LNCaP clone FGC (cell line): ENCODE measurements around the gene B4GALT6.

ENCODE experiments used
- DNase-seq: peaks from one replicate; pipeline ENCODE4 v3.0.0-alpha.2; 2011; ENCODE audit warnings: low read depth
- H3K4me3 ChIP-seq: 2 replicates; pipeline ENCODE4 v1.5.1; 2011; ENCODE audit warnings: mild to moderate bottlenecking, low read depth, low read length, control low read depth
- CTCF ChIP-seq: IDR thresholded peaks from 2 replicates; pipeline ENCODE4 v1.5.1; 2012; ENCODE audit warnings: mild to moderate bottlenecking; ENCODE audit not compliant: control insufficient read depth, insufficient read depth; ENCODE audit errors: extremely low read depth

Gene B4GALT6

DNA sequence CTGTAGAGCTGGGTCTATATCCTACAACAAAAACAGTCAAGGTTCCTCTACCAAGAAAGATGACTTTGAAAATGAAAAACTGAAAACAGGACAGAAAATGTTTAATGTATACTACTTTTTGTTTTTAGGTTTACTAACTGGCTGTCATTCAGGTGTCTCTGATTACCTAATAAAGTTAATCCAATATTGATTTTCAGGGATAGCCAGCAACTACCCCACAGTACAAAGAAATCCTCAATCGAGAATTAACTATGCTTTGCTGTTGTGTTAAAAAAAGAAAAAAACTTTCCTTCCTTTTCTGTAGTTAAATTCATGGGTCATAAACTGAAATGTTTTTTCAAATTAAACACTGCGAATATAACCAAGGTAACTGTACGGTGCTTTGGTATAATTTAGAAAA lies 46.9 kb downstream of the B4GALT6 start:
- H3K4me3 ChIP-seq: no peak overlapping the region
- no peak for DNase-seq
- TF ChIP-seq CTCF: no peak

- no peak for DNase-seq
- TF ChIP-seq CTCF: no peak
- no peak overlapping the region for H3K4me3 ChIP-seq
Observed at GRCh38 chr18:31636387-31636786, 48.0 kb downstream of the B4GALT6 start.

DNA sequence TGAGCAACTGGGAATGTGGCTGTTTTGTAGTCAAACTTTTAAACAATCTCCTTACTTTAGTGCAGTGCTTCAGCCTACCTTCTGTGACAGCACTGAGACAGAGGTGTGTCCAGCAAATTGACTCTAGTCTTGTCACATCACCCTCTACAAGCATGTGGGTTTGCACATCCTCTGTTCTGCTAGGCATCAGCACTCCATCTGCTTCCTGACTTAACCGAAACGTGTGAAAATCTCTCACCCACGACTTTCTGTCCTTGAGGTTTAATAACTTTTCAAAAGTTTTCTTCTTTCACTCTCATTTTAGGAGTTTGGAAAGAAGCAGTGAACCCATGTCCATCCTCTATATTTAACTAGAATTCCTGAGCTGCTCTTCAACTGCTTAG lies 50.1 kb downstream of the B4GALT6 start:
- DNase-seq: no peak
- H3K4me3 ChIP-seq: no peak overlapping the region
- TF ChIP-seq CTCF: no peak

DNA sequence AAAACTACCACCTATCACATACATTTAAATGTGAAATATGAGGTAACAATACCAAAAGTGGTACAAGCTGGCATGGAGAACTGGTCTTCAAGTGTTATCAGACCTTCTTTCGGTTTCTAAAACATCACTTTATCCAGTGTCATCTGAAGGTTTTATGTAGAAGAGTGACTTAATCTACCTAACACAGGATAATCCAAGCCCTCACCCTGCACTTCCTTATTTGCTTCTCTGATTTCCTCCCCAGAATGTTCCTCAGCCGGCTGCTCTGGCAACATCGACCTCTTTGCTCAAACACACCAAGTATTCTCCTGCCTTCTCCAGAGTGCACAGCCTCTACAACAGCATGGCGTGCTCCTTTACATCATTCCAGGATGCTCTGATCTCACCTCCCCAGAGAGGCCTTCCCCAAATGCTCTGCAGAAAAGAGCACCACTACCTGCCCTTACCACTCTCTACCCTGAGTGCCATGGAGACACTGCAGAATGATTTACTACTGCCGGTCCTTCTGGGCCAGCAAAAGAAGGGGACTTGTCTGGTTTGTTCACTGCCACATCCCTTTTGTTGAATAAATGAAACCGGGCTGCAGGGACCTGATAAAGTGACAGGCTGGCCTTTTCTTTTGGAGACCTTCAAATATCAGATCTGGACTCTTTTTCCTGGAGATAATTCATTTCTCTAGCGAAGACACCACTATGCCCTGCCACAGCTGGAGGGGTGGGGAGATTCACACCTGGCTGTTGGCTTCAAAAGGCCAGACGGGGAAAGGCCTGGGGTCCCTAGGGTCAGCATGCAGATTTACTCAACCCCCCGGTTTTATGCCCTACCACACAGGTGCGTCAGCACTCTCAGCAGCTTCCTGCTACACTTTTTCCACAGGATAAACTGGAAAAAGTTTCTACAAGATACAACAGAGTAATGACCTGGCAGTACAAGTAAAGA lies 50.7 kb downstream of the B4GALT6 start:
- no peak overlapping the region for H3K4me3 ChIP-seq
- no peak for DNase-seq
- TF ChIP-seq CTCF: no peak

DNA sequence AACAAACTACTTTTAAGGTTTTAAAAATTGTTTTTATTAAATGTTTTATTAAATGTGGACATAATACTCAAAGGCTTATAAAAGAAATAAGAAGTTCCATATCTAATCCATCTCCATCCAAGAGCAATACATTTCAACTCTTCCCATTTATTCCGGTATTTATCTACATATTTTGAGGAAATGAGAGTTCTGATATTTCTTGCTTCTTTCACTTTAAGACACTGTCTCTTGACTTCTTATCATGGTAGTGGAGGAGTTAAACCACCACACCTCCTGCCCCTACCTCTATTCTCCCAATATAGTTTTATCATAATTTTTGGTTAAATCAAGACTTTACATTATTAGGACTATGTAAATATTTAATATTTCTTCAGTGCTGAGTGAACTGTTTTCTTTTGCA lies 52.0 kb downstream of the B4GALT6 start:
- no peak overlapping the region for H3K4me3 ChIP-seq
- DNase-seq: no peak
- TF ChIP-seq CTCF: no peak

DNA sequence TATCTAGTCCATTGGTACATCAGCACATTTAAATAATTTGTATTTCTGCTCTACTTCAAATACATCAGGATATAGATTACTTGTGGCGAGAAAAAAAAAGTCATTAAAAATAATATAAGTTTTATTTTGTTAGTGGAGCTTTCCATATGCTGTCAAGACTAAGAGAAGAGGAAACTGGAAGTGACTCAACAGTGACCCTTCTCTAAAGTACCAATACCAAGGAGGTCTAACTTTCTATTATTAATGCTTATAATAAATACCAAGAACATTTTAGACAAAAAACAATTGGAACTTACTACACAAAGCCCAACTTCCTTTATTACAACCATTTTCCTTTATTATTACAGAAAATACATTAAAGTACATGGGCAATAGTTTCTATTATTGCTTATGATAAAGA lies 52.9 kb downstream of the B4GALT6 start:
- no peak overlapping the region for H3K4me3 ChIP-seq
- DNase-seq: no peak
- no peak for TF ChIP-seq CTCF

DNA sequence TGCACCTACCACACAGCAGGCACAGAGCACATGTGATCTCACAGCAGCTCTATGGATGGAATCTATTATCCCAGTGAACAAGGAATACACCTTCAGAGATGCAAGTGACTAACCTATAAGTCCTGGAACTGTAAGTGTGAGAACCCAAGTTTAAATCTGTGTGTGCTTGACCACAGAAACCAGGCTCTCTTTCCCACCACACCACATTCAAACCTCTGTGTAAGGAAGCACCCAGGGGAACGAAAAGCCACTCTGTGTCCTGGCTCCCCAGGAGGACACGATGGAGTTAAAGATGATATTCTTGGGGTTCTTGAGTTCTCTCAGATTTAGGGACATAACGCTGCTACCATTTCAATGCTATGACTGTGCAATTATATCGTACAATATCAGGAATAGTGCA lies 53.8 kb downstream of the B4GALT6 start:
- H3K4me3 ChIP-seq: no peak overlapping the region
- no peak for DNase-seq
- no peak for TF ChIP-seq CTCF
